Esophagus squamous epithelium (tissue), 4 donors: Measurements from ENCODE around the gene RARG.

Experiments
- CTCF ChIP-seq, 6 experiments: fragments of 450-650 bp in 4 of 6; fragments of 200-600 bp in 2 of 6; sonication (generic) in 2 of 6; IDR thresholded peaks; one replicate each; pipeline ENCODE4 v1.5.1; 2016 to 2019; ENCODE audit warnings: antibody characterized with exemption in 6 of 6, mild to moderate bottlenecking in 4 of 6, moderate library complexity in 4 of 6
- POLR2A ChIP-seq, 4 donors: fragments of 450-650 bp; IDR thresholded peaks; one replicate each; pipeline ENCODE4 v1.6.1; 2017; ENCODE audit warnings: antibody characterized with exemption in 4 of 4, mild to moderate bottlenecking in 4 of 4, moderate library complexity in 3 of 4

GRCh38 chr12:53212931-53213330 lies 19.1 kb downstream of the RARG start:
- TF ChIP-seq CTCF (IDR thresholded peaks at IDR 0.05), result no peak
- TF ChIP-seq POLR2A (IDR thresholded peaks at IDR 0.05), result no peak
